Liver (tissue), 9 donors: ENCODE data around the gene SUCO. TPM values are rescaled to one million over a fixed set of nuclear protein-coding genes. Genes with fewer than 3 reads are reported as not detected.

Source experiments
- DNase-seq: peaks from one replicate; pipeline ENCODE4 v3.0.0-alpha.2; 2017; ENCODE audit warnings: low spot score
- H3K27ac ChIP-seq, 2 donors: one replicate each; pipeline ENCODE4 v1.7.0; 2013; ENCODE audit warnings: inconsistent platforms in 2 of 2, low read length in 2 of 2, control low read depth in 1 of 2, low read depth in 1 of 2, mild to moderate bottlenecking in 1 of 2
- H3K27me3 ChIP-seq, 4 donors: one replicate each; pipeline versions ENCODE4 v1.6.1 to v1.7.0; 2013; ENCODE audit warnings: low read length in 3 of 4, inconsistent platforms in 1 of 4, mild to moderate bottlenecking in 1 of 4, moderate library complexity in 1 of 4; ENCODE audit not compliant: control insufficient read depth in 4 of 4, insufficient read depth in 4 of 4
- H3K36me3 ChIP-seq, 4 donors: one replicate each; pipeline versions ENCODE4 v1.6.1 to v1.7.0; 2013; ENCODE audit warnings: low read length in 3 of 4, mild to moderate bottlenecking in 3 of 4, low read depth in 1 of 4, moderate library complexity in 1 of 4; ENCODE audit not compliant: control insufficient read depth in 4 of 4, insufficient read depth in 3 of 4
- H3K4me1 ChIP-seq, 4 donors: one replicate each; pipeline versions ENCODE4 v1.6.1 to v1.7.0; 2013; ENCODE audit warnings: low read length in 3 of 4, mild to moderate bottlenecking in 3 of 4, moderate library complexity in 1 of 4; ENCODE audit not compliant: control insufficient read depth in 4 of 4, insufficient read depth in 4 of 4
- H3K4me3 ChIP-seq, 3 donors: one replicate each; pipeline versions ENCODE4 v1.6.1 to v1.7.0; 2013; ENCODE audit warnings: low read length in 3 of 3, control low read depth in 1 of 3, low read depth in 1 of 3, mild to moderate bottlenecking in 1 of 3
- H3K9ac ChIP-seq, 2 donors: one replicate each; pipeline ENCODE4 v1.7.0; 2013; ENCODE audit warnings: low read length in 2 of 2, mild to moderate bottlenecking in 2 of 2, moderate library complexity in 2 of 2, control low read depth in 1 of 2, low read depth in 1 of 2
- H3K9me3 ChIP-seq, 4 donors: one replicate each; pipeline versions ENCODE4 v1.6.1 to v1.7.0; 2013; ENCODE audit warnings: low read length in 3 of 4; ENCODE audit not compliant: control insufficient read depth in 4 of 4
- EGR1 ChIP-seq, 2 donors: IDR thresholded peaks; 2 replicates each; pipeline ENCODE4 v1.6.1; 2016 to 2018; ENCODE audit warnings: antibody characterized with exemption in 2 of 2, low read depth in 2 of 2
- FOXA1 ChIP-seq: IDR thresholded peaks from 2 replicates; pipeline ENCODE4 v1.6.1; 2016; ENCODE audit warnings: antibody characterized with exemption
- FOXA2 ChIP-seq: IDR thresholded peaks from 2 replicates; pipeline ENCODE4 v1.6.1; 2016; ENCODE audit warnings: antibody characterized with exemption
- GABPA ChIP-seq, 2 donors: IDR thresholded peaks in 1 of 2; conservative IDR thresholded peaks in 1 of 2; 2 replicates each; pipeline ENCODE4 v1.6.1; 2016; ENCODE audit warnings: antibody characterized with exemption in 2 of 2, mild to moderate bottlenecking in 1 of 2, moderate library complexity in 1 of 2
- HNF4A ChIP-seq, 2 donors: conservative IDR thresholded peaks; 2 replicates each; pipeline ENCODE4 v1.6.1; 2016; ENCODE audit warnings: antibody characterized with exemption in 2 of 2, mild to moderate bottlenecking in 2 of 2
- HNF4G ChIP-seq: IDR thresholded peaks from 2 replicates; pipeline ENCODE4 v1.6.1; 2016; ENCODE audit warnings: antibody characterized with exemption
- JUND ChIP-seq, 2 donors: IDR thresholded peaks; 2 replicates each; pipeline ENCODE4 v1.6.1; 2016; ENCODE audit warnings: antibody characterized with exemption in 2 of 2
- NR2F2 ChIP-seq: IDR thresholded peaks from 2 replicates; pipeline ENCODE4 v1.6.1; 2016; ENCODE audit warnings: antibody characterized with exemption
- RAD21 ChIP-seq, 2 donors: IDR thresholded peaks; 2 replicates each; pipeline ENCODE4 v1.6.1; 2016; ENCODE audit warnings: antibody characterized with exemption in 2 of 2, mild to moderate bottlenecking in 2 of 2
- RXRA ChIP-seq, 2 donors: IDR thresholded peaks; 2 replicates each; pipeline ENCODE4 v1.6.1; 2017 to 2018; ENCODE audit warnings: antibody characterized with exemption in 2 of 2, mild to moderate bottlenecking in 1 of 2
- SP1 ChIP-seq: IDR thresholded peaks from 2 replicates; pipeline ENCODE4 v1.6.1; 2018; ENCODE audit warnings: antibody characterized with exemption, mild to moderate bottlenecking
- TAF1 ChIP-seq: conservative IDR thresholded peaks from 2 replicates; pipeline ENCODE4 v1.6.1; 2016; ENCODE audit warnings: antibody characterized with exemption, mild to moderate bottlenecking
- YY1 ChIP-seq: IDR thresholded peaks from 2 replicates; pipeline ENCODE4 v1.6.1; 2016; ENCODE audit warnings: antibody characterized with exemption, mild to moderate bottlenecking
- WGBS: extraction: QIAGEN DNeasy Blood & Tissue Kit; methylation state at CpG from one replicate; pipeline ENCODE4 v1.1.7; 2013; 5-methylcytosine and 5-hydroxymethylcytosine counted together
- polyA plus RNA-seq, 2 donors: library from polyadenylated mRNA; stranded (reverse) in 1 of 2; unstranded in 1 of 2; fragments of 200-250 nt in 1 of 2; fragments of >200 nt in 1 of 2; fragmentation: Nextera tagmentation in 1 of 2; extraction: Ambion mirVana in 1 of 2; gene quantifications; one replicate each; pipeline versions ENCODE4 v1.2.1 to v1.2.3, GENCODE V29; 2013 to 2015
- total RNA-seq, 2 donors: library from RNA; depleted of rRNA; stranded (reverse); fragments of >200 nt; gene quantifications; one replicate each; pipeline ENCODE4 v1.2.3, GENCODE V29; 2014
- TF ChIP-seq, protein P1 (sequence below): fragments of 150-350 bp; IDR thresholded peaks from 2 replicates; pipeline ENCODE4 v1.5.1; 2017; ENCODE audit warnings: improper control_type of control experiment, low read depth, low read length; ENCODE audit not compliant: missing input control
- TF ChIP-seq, protein P2 (sequence below): IDR thresholded peaks from 2 replicates; pipeline ENCODE4 v1.6.1; 2016; ENCODE audit warnings: antibody characterized with exemption
- TF ChIP-seq, protein P3 (sequence below): IDR thresholded peaks from 2 replicates; pipeline ENCODE4 v1.6.1; 2016; ENCODE audit warnings: antibody characterized with exemption
- TF ChIP-seq, protein P4 (sequence below): IDR thresholded peaks from 2 replicates; pipeline ENCODE4 v1.6.1; 2016; ENCODE audit warnings: antibody characterized with exemption, mild to moderate bottlenecking
- TF ChIP-seq, protein P5 (sequence below): IDR thresholded peaks from 2 replicates; pipeline ENCODE4 v1.6.1; 2016; ENCODE audit warnings: antibody characterized with exemption
- donor health status: healthy.
- donor health status: healthy.
- donor health status: healthy.
- donor health status: healthy.
- donor health status: healthy.

SUCO gene
- total and polyA plus RNA-seq, 4 donors = 2.8 to 38.1 (median 8.5) TPM

DNA sequence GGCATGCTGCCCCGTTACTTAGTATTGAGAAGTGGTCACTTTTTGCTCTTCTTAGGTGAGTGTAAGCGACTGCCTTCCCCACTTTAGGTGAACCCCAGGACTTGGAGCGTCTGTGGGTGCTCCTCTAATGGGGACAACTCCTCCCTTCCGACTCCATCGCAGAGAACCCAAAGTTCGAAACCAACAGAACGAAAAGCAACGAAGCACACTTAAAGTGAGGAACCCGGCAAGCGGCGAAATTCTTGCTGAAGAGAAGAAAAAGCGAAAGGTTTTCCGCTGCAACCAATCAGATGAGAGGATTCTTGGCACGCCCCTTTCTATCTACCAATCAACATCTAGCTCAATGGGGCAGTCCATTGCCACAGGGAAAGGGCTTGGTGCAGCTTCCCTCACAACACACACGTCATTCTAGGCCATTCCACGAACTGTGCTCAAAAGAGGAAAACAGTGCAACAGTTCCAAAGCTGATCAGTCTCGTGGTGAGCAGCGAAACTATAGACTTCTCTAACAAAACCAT is 709 bp upstream of the SUCO start:
- TF ChIP-seq YY1 (peak; percentile 57), TAF1 (peak; percentile 92), JUND (IDR thresholded peaks at IDR 0.05) (no peak), HNF4A (conservative IDR thresholded peaks at IDR 0.05) (no peak), RAD21 (IDR thresholded peaks at IDR 0.05) (no peak), HNF4G (no peak), SP1 (no peak), FOXA1 (no peak), FOXA2 (no peak), NR2F2 (no peak), EGR1 (IDR thresholded peaks at IDR 0.05; ENCODE audit: low read depth in 2 of 2) (peak in 1 of 2 donors; percentile 4), GABPA (IDR thresholded peaks at IDR 0.05 in 1 of 2, conservative IDR thresholded peaks at IDR 0.05 in 1 of 2) (no peak), RXRA (IDR thresholded peaks at IDR 0.05) (no peak)
- TF ChIP-seq, protein P1, sequence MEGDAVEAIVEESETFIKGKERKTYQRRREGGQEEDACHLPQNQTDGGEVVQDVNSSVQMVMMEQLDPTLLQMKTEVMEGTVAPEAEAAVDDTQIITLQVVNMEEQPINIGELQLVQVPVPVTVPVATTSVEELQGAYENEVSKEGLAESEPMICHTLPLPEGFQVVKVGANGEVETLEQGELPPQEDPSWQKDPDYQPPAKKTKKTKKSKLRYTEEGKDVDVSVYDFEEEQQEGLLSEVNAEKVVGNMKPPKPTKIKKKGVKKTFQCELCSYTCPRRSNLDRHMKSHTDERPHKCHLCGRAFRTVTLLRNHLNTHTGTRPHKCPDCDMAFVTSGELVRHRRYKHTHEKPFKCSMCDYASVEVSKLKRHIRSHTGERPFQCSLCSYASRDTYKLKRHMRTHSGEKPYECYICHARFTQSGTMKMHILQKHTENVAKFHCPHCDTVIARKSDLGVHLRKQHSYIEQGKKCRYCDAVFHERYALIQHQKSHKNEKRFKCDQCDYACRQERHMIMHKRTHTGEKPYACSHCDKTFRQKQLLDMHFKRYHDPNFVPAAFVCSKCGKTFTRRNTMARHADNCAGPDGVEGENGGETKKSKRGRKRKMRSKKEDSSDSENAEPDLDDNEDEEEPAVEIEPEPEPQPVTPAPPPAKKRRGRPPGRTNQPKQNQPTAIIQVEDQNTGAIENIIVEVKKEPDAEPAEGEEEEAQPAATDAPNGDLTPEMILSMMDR = no peak
- TF ChIP-seq, protein P2, sequence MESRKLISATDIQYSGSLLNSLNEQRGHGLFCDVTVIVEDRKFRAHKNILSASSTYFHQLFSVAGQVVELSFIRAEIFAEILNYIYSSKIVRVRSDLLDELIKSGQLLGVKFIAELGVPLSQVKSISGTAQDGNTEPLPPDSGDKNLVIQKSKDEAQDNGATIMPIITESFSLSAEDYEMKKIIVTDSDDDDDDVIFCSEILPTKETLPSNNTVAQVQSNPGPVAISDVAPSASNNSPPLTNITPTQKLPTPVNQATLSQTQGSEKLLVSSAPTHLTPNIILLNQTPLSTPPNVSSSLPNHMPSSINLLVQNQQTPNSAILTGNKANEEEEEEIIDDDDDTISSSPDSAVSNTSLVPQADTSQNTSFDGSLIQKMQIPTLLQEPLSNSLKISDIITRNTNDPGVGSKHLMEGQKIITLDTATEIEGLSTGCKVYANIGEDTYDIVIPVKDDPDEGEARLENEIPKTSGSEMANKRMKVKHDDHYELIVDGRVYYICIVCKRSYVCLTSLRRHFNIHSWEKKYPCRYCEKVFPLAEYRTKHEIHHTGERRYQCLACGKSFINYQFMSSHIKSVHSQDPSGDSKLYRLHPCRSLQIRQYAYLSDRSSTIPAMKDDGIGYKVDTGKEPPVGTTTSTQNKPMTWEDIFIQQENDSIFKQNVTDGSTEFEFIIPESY = no peak
- TF ChIP-seq, protein P3, sequence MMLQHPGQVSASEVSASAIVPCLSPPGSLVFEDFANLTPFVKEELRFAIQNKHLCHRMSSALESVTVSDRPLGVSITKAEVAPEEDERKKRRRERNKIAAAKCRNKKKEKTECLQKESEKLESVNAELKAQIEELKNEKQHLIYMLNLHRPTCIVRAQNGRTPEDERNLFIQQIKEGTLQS = no peak
- TF ChIP-seq, protein P4, sequence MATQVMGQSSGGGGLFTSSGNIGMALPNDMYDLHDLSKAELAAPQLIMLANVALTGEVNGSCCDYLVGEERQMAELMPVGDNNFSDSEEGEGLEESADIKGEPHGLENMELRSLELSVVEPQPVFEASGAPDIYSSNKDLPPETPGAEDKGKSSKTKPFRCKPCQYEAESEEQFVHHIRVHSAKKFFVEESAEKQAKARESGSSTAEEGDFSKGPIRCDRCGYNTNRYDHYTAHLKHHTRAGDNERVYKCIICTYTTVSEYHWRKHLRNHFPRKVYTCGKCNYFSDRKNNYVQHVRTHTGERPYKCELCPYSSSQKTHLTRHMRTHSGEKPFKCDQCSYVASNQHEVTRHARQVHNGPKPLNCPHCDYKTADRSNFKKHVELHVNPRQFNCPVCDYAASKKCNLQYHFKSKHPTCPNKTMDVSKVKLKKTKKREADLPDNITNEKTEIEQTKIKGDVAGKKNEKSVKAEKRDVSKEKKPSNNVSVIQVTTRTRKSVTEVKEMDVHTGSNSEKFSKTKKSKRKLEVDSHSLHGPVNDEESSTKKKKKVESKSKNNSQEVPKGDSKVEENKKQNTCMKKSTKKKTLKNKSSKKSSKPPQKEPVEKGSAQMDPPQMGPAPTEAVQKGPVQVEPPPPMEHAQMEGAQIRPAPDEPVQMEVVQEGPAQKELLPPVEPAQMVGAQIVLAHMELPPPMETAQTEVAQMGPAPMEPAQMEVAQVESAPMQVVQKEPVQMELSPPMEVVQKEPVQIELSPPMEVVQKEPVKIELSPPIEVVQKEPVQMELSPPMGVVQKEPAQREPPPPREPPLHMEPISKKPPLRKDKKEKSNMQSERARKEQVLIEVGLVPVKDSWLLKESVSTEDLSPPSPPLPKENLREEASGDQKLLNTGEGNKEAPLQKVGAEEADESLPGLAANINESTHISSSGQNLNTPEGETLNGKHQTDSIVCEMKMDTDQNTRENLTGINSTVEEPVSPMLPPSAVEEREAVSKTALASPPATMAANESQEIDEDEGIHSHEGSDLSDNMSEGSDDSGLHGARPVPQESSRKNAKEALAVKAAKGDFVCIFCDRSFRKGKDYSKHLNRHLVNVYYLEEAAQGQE = peak; percentile 92
- TF ChIP-seq, protein P5, sequence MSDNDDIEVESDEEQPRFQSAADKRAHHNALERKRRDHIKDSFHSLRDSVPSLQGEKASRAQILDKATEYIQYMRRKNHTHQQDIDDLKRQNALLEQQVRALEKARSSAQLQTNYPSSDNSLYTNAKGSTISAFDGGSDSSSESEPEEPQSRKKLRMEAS = no peak
- Histone ChIP-seq H3K9me3 (no peaks in the 10 kb centered on the region), H3K4me1 (peaks cover 4 to 21% (median 11%) of the 10 kb centered on the region in 4 donors), H3K27ac (peak overlapping the region; percentile 90 to 98), H3K9ac (peak overlapping the region; percentile 94 to 99), H3K27me3 (no peaks in the 10 kb centered on the region), H3K36me3 (no peaks in the 10 kb centered on the region), H3K4me3 (peak overlapping the region; percentile 58 to 95 (median 86))
- WGBS = under 1% methylated on average over 18 of the region's 18 CpGs
- DNase-seq = peak; percentile 89
